Pancreas (tissue), 10 donors: ENCODE results near the gene FGFR3. TPM values are rescaled to one million over a fixed set of nuclear protein-coding genes. Genes with fewer than 3 reads are reported as not detected.
A peak's percentile ranks its signal among the peaks of the same experiment; 100 is the strongest.

ENCODE experiments used
- ATAC-seq, 4 donors: fragments of 200-7000 bp; cut with Tn5 transposase; one replicate each; pipeline versions ENCODE4 v1.8.0 to v1.9.1; 2020; ENCODE audit warnings: mild to moderate bottlenecking in 4 of 4, moderate library complexity in 4 of 4
- DNase-seq, 6 donors: peaks; one replicate each; pipeline ENCODE4 v3.0.0-alpha.2; 2020
- FAIRE-seq: peaks from 2 replicates; lab custom pipeline; 2012; peaks lifted over from hg19 to GRCh38; lab: Jason Lieb, UNC
- H3K27ac ChIP-seq, 4 donors: fragments of 200-600 bp; sonication (generic); 1 replicate in 3 of 4; 2 replicates in 1 of 4; pipeline versions ENCODE4 v1.5.0 to v1.8.0; 2020
- H3K27me3 ChIP-seq, 4 donors: fragments of 200-600 bp; one replicate each; pipeline ENCODE4 v1.8.0; 2021
- H3K36me3 ChIP-seq, 3 donors: fragments of 200-600 bp; sonication (generic) in 1 of 3; one replicate each; pipeline versions ENCODE4 v1.5.0 to v1.8.0; 2020 to 2021
- H3K4me1 ChIP-seq, 3 donors: fragments of 200-600 bp; one replicate each; pipeline ENCODE4 v1.8.0; 2021
- H3K4me3 ChIP-seq, 4 donors: fragments of 200-600 bp; sonication (generic) in 2 of 4; one replicate each; pipeline versions ENCODE4 v1.5.0 to v1.8.0; 2020 to 2021
- H3K9me3 ChIP-seq, 4 donors: fragments of 200-600 bp; one replicate each; pipeline ENCODE4 v1.8.0; 2021
- CTCF ChIP-seq, 4 donors: fragments of 200-600 bp; sonication (generic) in 3 of 4; IDR thresholded peaks; one replicate each; pipeline versions ENCODE4 v1.5.0 to v1.8.0; 2021; ENCODE audit warnings: antibody characterized with exemption in 4 of 4
- WGBS, 2 donors: extraction: QIAGEN DNeasy Blood & Tissue Kit; methylation state at CpG; one replicate each; pipeline ENCODE4 v1.1.7; 2013; 5-methylcytosine and 5-hydroxymethylcytosine counted together
- intact Hi-C, 3 donors: fragments of 100-400 bp; cut with DNase I; formaldehyde crosslinking; loops; one replicate each; pipeline versions ENCODE4 v1.11.1 to v1.14.2; 2022
- polyA plus RNA-seq, 2 donors: library from polyadenylated mRNA; stranded (reverse); fragments of 200-250 nt; gene quantifications; one replicate each; pipeline ENCODE4 v1.2.3, GENCODE V29; 2013
- total RNA-seq, 6 donors: library from RNA; stranded (reverse); fragmentation: NEBNext Ultra II Directional in 4 of 6; extraction: Animal tissue kit (Norgen Biotek cat#: 25700) in 4 of 6; gene quantifications; one replicate each; pipeline versions ENCODE4 v1.2.1 to v1.2.4, GENCODE V29; 2021 to 2023
- donor health status: healthy with polysubstance abuse.
- donor health status: DM: no; HTN: no; CAD: no; lungs with moderate emphysema.
- donor health status: DM: no; HTN: no; CAD: no.
- donor health status: control.
- donor health status: control.
- donor health status: Bipolar disorder and iron deficiency.
- donor health status: DM: yes; HTN: yes; CAD: no.
- donor health status: DM: no; HTN: no; CAD: no.
- donor health status: DM: no; HTN: no; CAD: no.
- donor health status: DM: yes; HTN: yes; CAD: no.

Gene FGFR3
- total and polyA plus RNA-seq, 8 donors, result 40.4 to 300 (median 64.8) TPM

GRCh38 chr4:1748465-1748995 lies 44.6 kb upstream of the FGFR3 start:
- H3K27ac ChIP-seq, result no peak overlapping the region
- no peaks in the 10 kb centered on the region for H3K27me3 ChIP-seq
- intact Hi-C loops, result loop anchor here in 2 of 3 donors (5.0 to 10.0 kb wide), 3 partner anchors 59 to 436 kb away; no protein-coding TSS in a partner anchor
- no peaks in the 10 kb centered on the region for H3K36me3 ChIP-seq
- TF ChIP-seq CTCF (IDR thresholded peaks at IDR 0.05), result peak; percentile 66 to 78 (median 71)
- H3K4me1 ChIP-seq, result no peaks in the 10 kb centered on the region
- 8 to 14% methylated on average over 24 to 29 of the region's 29 CpGs for WGBS, 2 donors
- DNase-seq, result peak in 5 of 6 donors; percentile 52 to 93 (median 75)
- H3K4me3 ChIP-seq, result no peak overlapping the region
- H3K9me3 ChIP-seq, result no peaks in the 10 kb centered on the region
- ATAC-seq, result peak; percentile 33 to 61 (median 48)
- no peak for FAIRE-seq

- DNase-seq, result no peak
- WGBS, 2 donors, result 62 to 73% methylated on average over 3 of the region's 3 CpGs
- no peak overlapping the region for H3K27ac ChIP-seq
- no peaks in the 10 kb centered on the region for H3K27me3 ChIP-seq
- intact Hi-C loops, result loop anchor here in 2 of 3 donors (5.0 to 10.0 kb wide), 3 partner anchors 58 to 435 kb away; no protein-coding TSS in a partner anchor
- H3K4me1 ChIP-seq, result no peaks in the 10 kb centered on the region
- TF ChIP-seq CTCF (IDR thresholded peaks at IDR 0.05), result no peak
- no peaks in the 10 kb centered on the region for H3K36me3 ChIP-seq
- ATAC-seq, result no peak
- no peak for FAIRE-seq
- H3K9me3 ChIP-seq, result no peaks in the 10 kb centered on the region
- H3K4me3 ChIP-seq, result no peak overlapping the region
Observed at GRCh38 chr4:1749370-1749769, 43.7 kb upstream of the FGFR3 start.

DNA sequence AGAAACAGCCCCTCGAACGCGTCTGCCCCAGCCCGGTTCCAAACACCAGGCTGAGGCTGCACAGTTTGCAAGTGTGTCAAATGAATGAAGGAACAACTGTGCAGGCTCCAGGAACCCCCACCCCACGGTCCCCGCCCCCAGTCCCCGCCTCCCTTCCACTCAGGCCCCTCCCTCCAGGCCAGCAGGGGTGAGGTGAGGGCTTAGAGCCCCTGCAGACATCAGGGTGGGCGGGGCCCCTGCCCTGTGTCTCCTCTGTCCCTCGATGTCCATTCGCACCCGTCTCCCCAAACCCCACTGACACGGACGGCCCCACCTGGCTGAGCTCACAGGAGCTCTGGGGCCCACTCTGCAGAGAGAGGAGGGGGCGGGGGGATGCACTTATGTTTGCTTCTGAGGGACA lies 43.3 kb upstream of the FGFR3 start:
- DNase-seq, result no peak
- no peak for FAIRE-seq
- Histone ChIP-seq H3K9me3 (no peaks in the 10 kb centered on the region), H3K27me3 (no peaks in the 10 kb centered on the region), H3K4me1 (no peaks in the 10 kb centered on the region), H3K36me3 (no peaks in the 10 kb centered on the region), H3K27ac (no peak overlapping the region), H3K4me3 (no peak overlapping the region)
- intact Hi-C loops, result loop anchor here in 2 of 3 donors (5.0 to 10.0 kb wide), 3 partner anchors 57 to 435 kb away; no protein-coding TSS in a partner anchor
- ATAC-seq, result no peak
- WGBS, 2 donors, result 75 to 80% methylated on average over 14 of the region's 14 CpGs
- TF ChIP-seq CTCF (IDR thresholded peaks at IDR 0.05), result no peak

DNA sequence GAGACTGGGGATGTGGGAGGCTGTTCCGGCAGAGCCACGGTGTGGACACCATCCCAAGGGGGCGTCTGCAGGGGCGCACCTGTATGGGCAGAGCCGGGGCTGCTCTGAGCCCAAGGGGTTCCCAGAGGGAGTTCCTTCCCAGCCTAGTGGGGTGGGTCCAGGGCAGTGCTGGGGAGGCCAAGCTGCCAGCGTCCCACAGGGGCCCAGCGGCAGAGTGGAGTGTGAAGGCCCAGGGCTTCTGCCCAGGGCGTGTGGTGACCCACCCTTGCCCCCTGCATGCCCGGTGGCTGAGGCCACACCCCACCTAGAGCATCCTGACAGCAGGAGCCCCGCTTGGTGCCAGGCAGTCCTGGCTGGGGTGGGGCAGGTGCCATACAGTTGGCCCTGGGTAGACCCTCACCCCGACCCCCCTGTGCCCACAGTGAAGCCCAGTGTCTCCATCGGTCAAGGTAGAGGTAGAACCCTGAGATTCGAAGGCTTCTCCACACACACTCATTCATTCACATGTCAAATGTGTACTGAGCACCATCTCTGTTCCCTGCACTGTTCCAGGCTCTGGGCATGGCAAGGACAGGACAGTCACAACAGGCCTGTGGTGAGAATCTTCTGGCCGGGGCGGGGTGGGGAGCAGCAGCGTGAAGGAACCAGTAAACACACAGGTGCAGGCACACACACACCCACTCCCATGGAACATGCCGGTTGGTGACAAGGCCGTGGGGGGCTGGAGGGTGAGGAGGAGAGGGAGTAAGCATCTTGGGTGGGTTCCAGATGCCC lies 42.5 kb upstream of the FGFR3 start:
- no peak for DNase-seq
- no peak for FAIRE-seq
- Histone ChIP-seq H3K36me3 (no peaks in the 10 kb centered on the region), H3K4me1 (no peaks in the 10 kb centered on the region), H3K4me3 (no peak overlapping the region), H3K27ac (no peak overlapping the region), H3K27me3 (no peaks in the 10 kb centered on the region), H3K9me3 (no peaks in the 10 kb centered on the region)
- TF ChIP-seq CTCF (IDR thresholded peaks at IDR 0.05), result no peak
- intact Hi-C loops, result loop anchor here in 1 of 3 donors (5.0 kb wide), 1 partner anchor 147 kb away; no protein-coding TSS in a partner anchor
- ATAC-seq, result no peak
- 83 to 88% methylated on average over 18 of the region's 18 CpGs for WGBS, 2 donors
